Measurements from ENCODE around the gene IL10RA. TPM values are rescaled to one million over a fixed set of nuclear protein-coding genes. Genes with fewer than 3 reads are reported as not detected.

The IL10RA gene
- total and polyA plus RNA-seq, 9 of the 15 experiments (the other 6 are each of a cell fraction or from before 2014, with no cell fraction given), result 0.17 to 17.3 (median 2.9) TPM

DNA sequence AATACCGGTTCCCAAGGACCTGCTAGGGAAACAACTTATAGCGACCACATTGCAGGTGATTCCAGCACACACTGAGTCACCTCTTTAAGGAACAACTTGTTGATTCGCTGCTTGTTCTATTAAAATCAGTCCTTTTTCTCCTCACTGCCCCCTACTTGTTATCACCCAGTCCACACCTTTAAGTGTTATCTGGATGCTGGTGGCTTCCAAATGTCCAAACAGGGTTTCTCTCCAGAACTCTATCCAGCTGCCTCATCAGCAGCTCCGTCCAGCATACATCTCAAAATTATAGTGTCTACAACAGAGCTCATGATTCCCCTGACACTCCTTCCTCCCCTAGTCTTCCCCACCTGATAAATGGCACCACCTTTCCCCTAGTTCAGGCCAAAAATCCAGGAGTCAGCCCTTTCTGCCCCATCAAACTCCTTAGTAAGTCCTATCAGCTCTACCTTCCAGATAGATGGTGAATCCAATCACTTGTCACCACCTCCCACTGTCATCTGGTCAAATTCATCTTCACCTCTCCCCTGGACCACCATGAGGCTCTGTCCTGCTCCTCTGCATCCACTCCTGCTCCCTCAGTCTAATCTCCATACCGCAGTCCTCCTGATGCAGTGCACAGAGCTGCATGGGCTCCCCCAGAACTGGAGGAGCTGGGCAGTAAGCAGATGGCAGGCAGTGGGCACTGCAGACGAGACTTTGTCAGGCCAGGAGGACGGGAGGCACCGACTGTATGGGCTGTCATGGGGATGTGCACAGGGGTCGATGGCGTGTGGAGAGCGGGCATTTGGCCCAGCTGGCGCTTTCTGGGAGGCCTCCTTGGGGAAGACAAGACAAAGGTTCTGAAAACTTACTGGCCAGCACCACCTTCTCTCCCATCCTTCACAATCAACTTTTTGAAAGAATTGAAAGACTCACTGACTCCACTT is 19.3 kb downstream of the IL10RA start (continued):
- TF ChIP-seq NONO (IDR thresholded peaks at IDR 0.05; ENCODE audit: low read depth in 2 of 2, low read length in 1 of 2) (no peak), ADNP (tag; IDR thresholded peaks at IDR 0.05) (no peak), EHMT2 (IDR thresholded peaks at IDR 0.05) (peak; percentile 70; the same call in 1 of the 2 replicates), FOXJ2 (tag; IDR thresholded peaks at IDR 0.05) (no peak), TSC22D4 (tag; IDR thresholded peaks at IDR 0.05) (no peak), FIP1L1 (IDR thresholded peaks at IDR 0.05; ENCODE audit: low read depth, low read length, poor library complexity, severe bottlenecking) (no peak), ZFP30 (CRISPR knock-in tag; IDR thresholded peaks at IDR 0.05; ENCODE audit: borderline replicate concordance) (no peak), FOXK2 (conservative IDR thresholded peaks at IDR 0.05 in 1 of 2, IDR thresholded peaks at IDR 0.05 in 1 of 2; ENCODE audit: low read depth in 2 of 2) (peak; percentile 34 to 40; a peak in 2 of 4 replicates), ERF (CRISPR knock-in tag; IDR thresholded peaks at IDR 0.05) (no peak), RBM39 (optimal IDR thresholded peaks at IDR 0.05; ENCODE audit: low read depth, low read length) (no peak), HMG20A (CRISPR knock-in tag; conservative IDR thresholded peaks at IDR 0.05) (no peak), DNMT1 (IDR thresholded peaks at IDR 0.05) (no peak), RB1 (IDR thresholded peaks at IDR 0.05; ENCODE audit: low read depth) (no peak), SMARCE1 (IDR thresholded peaks at IDR 0.05) (peak; percentile 64), HMG20B (CRISPR knock-in tag; IDR thresholded peaks at IDR 0.05) (no peak), CTBP1 (IDR thresholded peaks at IDR 0.05; ENCODE audit: borderline replicate concordance) (peak; percentile 83), CHD4 (IDR thresholded peaks at IDR 0.05; ENCODE audit: insufficient read depth, insufficient replicate concordance, low read depth, low read length, poor library complexity, severe bottlenecking) (no peak), XRCC3 (IDR thresholded peaks at IDR 0.05) (no peak)
- TF ChIP-seq, protein P1, sequence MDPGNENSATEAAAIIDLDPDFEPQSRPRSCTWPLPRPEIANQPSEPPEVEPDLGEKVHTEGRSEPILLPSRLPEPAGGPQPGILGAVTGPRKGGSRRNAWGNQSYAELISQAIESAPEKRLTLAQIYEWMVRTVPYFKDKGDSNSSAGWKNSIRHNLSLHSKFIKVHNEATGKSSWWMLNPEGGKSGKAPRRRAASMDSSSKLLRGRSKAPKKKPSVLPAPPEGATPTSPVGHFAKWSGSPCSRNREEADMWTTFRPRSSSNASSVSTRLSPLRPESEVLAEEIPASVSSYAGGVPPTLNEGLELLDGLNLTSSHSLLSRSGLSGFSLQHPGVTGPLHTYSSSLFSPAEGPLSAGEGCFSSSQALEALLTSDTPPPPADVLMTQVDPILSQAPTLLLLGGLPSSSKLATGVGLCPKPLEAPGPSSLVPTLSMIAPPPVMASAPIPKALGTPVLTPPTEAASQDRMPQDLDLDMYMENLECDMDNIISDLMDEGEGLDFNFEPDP (CRISPR knock-in tag; IDR thresholded peaks at IDR 0.05), result no peak
- TF ChIP-seq, protein P2, sequence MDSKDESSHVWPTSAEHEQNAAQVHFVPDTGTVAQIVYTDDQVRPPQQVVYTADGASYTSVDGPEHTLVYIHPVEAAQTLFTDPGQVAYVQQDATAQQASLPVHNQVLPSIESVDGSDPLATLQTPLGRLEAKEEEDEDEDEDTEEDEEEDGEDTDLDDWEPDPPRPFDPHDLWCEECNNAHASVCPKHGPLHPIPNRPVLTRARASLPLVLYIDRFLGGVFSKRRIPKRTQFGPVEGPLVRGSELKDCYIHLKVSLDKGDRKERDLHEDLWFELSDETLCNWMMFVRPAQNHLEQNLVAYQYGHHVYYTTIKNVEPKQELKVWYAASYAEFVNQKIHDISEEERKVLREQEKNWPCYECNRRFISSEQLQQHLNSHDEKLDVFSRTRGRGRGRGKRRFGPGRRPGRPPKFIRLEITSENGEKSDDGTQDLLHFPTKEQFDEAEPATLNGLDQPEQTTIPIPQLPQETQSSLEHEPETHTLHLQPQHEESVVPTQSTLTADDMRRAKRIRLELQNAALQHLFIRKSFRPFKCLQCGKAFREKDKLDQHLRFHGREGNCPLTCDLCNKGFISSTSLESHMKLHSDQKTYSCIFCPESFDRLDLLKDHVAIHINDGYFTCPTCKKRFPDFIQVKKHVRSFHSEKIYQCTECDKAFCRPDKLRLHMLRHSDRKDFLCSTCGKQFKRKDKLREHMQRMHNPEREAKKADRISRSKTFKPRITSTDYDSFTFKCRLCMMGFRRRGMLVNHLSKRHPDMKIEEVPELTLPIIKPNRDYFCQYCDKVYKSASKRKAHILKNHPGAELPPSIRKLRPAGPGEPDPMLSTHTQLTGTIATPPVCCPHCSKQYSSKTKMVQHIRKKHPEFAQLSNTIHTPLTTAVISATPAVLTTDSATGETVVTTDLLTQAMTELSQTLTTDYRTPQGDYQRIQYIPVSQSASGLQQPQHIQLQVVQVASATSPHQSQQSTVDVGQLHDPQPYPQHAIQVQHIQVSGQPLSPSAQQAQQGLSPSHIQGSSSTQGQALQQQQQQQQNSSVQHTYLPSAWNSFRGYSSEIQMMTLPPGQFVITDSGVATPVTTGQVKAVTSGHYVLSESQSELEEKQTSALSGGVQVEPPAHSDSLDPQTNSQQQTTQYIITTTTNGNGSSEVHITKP (IDR thresholded peaks at IDR 0.05; ENCODE audit: partially characterized antibody), result peak; percentile 62
- TF ChIP-seq, protein P3, sequence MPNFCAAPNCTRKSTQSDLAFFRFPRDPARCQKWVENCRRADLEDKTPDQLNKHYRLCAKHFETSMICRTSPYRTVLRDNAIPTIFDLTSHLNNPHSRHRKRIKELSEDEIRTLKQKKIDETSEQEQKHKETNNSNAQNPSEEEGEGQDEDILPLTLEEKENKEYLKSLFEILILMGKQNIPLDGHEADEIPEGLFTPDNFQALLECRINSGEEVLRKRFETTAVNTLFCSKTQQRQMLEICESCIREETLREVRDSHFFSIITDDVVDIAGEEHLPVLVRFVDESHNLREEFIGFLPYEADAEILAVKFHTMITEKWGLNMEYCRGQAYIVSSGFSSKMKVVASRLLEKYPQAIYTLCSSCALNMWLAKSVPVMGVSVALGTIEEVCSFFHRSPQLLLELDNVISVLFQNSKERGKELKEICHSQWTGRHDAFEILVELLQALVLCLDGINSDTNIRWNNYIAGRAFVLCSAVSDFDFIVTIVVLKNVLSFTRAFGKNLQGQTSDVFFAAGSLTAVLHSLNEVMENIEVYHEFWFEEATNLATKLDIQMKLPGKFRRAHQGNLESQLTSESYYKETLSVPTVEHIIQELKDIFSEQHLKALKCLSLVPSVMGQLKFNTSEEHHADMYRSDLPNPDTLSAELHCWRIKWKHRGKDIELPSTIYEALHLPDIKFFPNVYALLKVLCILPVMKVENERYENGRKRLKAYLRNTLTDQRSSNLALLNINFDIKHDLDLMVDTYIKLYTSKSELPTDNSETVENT (CRISPR knock-in tag; IDR thresholded peaks at IDR 0.05), result no peak
